Upper lobe of left lung (tissue), 6 donors: Measurements from ENCODE around the gene ZXDC. TPM values are rescaled to one million over a fixed set of nuclear protein-coding genes. Genes with fewer than 3 reads are reported as not detected.

Source experiments
- ATAC-seq, 2 donors: fragments of 200-7000 bp; cut with Tn5 transposase; one replicate each; pipeline ENCODE4 v1.9.1; 2022; ENCODE audit warnings: mild to moderate bottlenecking in 2 of 2, moderate library complexity in 2 of 2; ENCODE audit not compliant: low FRiP score in 2 of 2
- DNase-seq, 2 donors: peaks; one replicate each; pipeline ENCODE4 v3.0.0-alpha.2; 2019 to 2020
- H3K27ac ChIP-seq, 4 donors: fragments of 200-600 bp; sonication (generic); one replicate each; pipeline ENCODE4 v1.5.1; 2016 to 2019
- H3K27me3 ChIP-seq, 4 donors: fragments of 200-600 bp; sonication (generic); one replicate each; pipeline ENCODE4 v1.5.1; 2017 to 2019
- H3K36me3 ChIP-seq, 4 donors: fragments of 200-600 bp; sonication (generic); one replicate each; pipeline ENCODE4 v1.5.1; 2016 to 2019
- H3K4me1 ChIP-seq, 4 donors: fragments of 200-600 bp; sonication (generic); one replicate each; pipeline ENCODE4 v1.5.1; 2018 to 2019
- H3K4me3 ChIP-seq, 4 donors: fragments of 200-600 bp; sonication (generic); one replicate each; pipeline ENCODE4 v1.5.1; 2017 to 2019; ENCODE audit warnings: mild to moderate bottlenecking in 2 of 4, moderate library complexity in 1 of 4
- H3K9me3 ChIP-seq, 4 donors: fragments of 200-600 bp; sonication (generic); one replicate each; pipeline ENCODE4 v1.5.1; 2018 to 2019
- CTCF ChIP-seq, 6 experiments: fragments of 450-650 bp in 4 of 6; fragments of 200-600 bp in 2 of 6; sonication (generic) in 2 of 6; IDR thresholded peaks; one replicate each; pipeline ENCODE4 v1.5.1; 2016 to 2019; ENCODE audit warnings: antibody characterized with exemption in 6 of 6
- EP300 ChIP-seq, 4 donors: sonication (generic); formaldehyde crosslinking; IDR thresholded peaks; one replicate each; pipeline ENCODE4 v1.5.1; 2017; ENCODE audit warnings: antibody characterized with exemption in 4 of 4, control low read depth in 2 of 4
- POLR2A ChIP-seq, 4 donors: fragments of 450-650 bp; IDR thresholded peaks; one replicate each; pipeline ENCODE4 v1.5.1; 2016 to 2017; ENCODE audit warnings: antibody characterized with exemption in 4 of 4, mild to moderate bottlenecking in 2 of 4
- POLR2AphosphoS5 ChIP-seq, 2 donors: sonication (generic); formaldehyde crosslinking; IDR thresholded peaks; one replicate each; pipeline ENCODE4 v1.5.1; 2017; ENCODE audit warnings: antibody characterized with exemption in 2 of 2
- WGBS, 2 donors: methylation state at CpG; one replicate each; pipeline ENCODE4 v1.1.5; 2017 to 2018; 5-methylcytosine and 5-hydroxymethylcytosine counted together
- total RNA-seq, 6 donors: library from RNA; depleted of rRNA in 4 of 6; stranded (reverse); fragments of >200 nt in 4 of 6; gene quantifications; one replicate each; pipeline versions ENCODE4 v1.1.0 to v1.2.1, GENCODE V29; 2016 to 2021
- donor health status: DM: no; HTN: no; CAD: no; lungs with moderate emphysema.
- donor health status: DM: no; HTN: yes; CAD: no; lungs with severe emphysema.

The ZXDC gene
- total RNA-seq, 6 donors from 2014 or later: 35.9 to 112 (median 53.5) TPM

GRCh38 chr3:126523745-126524428 is 48.2 kb upstream of the ZXDC start, which contains the start of gene CHST13:
TSS of gene CHST13 (plus strand) at chr3:126524155. CDS start at chr3:126524333, 178 bp downstream.
- no peaks in the 10 kb centered on the region for H3K36me3 ChIP-seq
- H3K27ac ChIP-seq: peak within 1 kb of the TSS in 3 of 4 donors; percentile 43 to 69 (median 52)
- H3K4me1 ChIP-seq: peaks cover 9 to 26% (median 17%) of the 10 kb centered on the region in 4 donors
- peak; percentile 50 to 92 for DNase-seq
- ATAC-seq: peak in 1 of 2 donors; percentile 85
- no peaks in the 10 kb centered on the region for H3K9me3 ChIP-seq
- H3K4me3 ChIP-seq: peak within 1 kb of the TSS in 3 of 4 donors; percentile 45 to 54 (median 50)
- whole genome bisulfite sequencing, 2 donors: 11 to 18% methylated on average over 10 to 24 of the region's 56 CpGs
- no peak for TF ChIP-seq POLR2AphosphoS5 (IDR thresholded peaks at IDR 0.05)
- TF ChIP-seq POLR2A (IDR thresholded peaks at IDR 0.05): peak in 1 of 4 donors; percentile 49
- TF ChIP-seq EP300 (IDR thresholded peaks at IDR 0.05): no peak
- TF ChIP-seq CTCF (IDR thresholded peaks at IDR 0.05): peak in 1 of 6 experiments; percentile 15
- H3K27me3 ChIP-seq: peaks cover 0 to 11% (median 3%) of the 10 kb centered on the region in 4 donors

- Histone ChIP-seq H3K27me3 (peaks cover 0 to 11% (median 3%) of the 10 kb centered on the region in 4 donors), H3K27ac (no peak overlapping the region), H3K4me3 (no peak overlapping the region), H3K36me3 (no peaks in the 10 kb centered on the region), H3K9me3 (no peaks in the 10 kb centered on the region), H3K4me1 (peaks cover 9 to 22% (median 14%) of the 10 kb centered on the region in 4 donors)
- WGBS, 2 donors: 0 to 1% methylated on average over 6 of the region's 6 CpGs
- DNase-seq (peak in 1 of 2 donors; percentile 64), ATAC-seq (peak in 1 of 2 donors; percentile 64)
- TF ChIP-seq EP300 (IDR thresholded peaks at IDR 0.05): no peak
- TF ChIP-seq CTCF (IDR thresholded peaks at IDR 0.05): peak; percentile 82 to 90 (median 88)
Observed at GRCh38 chr3:126522363-126522788, 46.7 kb upstream of the ZXDC start.

- Histone ChIP-seq H3K4me3 (no peak overlapping the region), H3K27me3 (peaks cover 0 to 11% (median 3%) of the 10 kb centered on the region in 4 donors), H3K4me1 (peaks cover 9 to 22% (median 14%) of the 10 kb centered on the region in 4 donors), H3K9me3 (no peaks in the 10 kb centered on the region), H3K36me3 (no peaks in the 10 kb centered on the region), H3K27ac (no peak overlapping the region)
- 72 to 77% methylated on average over 8 to 10 of the region's 11 CpGs for WGBS, 2 donors
- DNase-seq (no peak), ATAC-seq (no peak)
- TF ChIP-seq POLR2AphosphoS5 (IDR thresholded peaks at IDR 0.05) (no peak), EP300 (IDR thresholded peaks at IDR 0.05) (no peak), POLR2A (IDR thresholded peaks at IDR 0.05) (no peak), CTCF (IDR thresholded peaks at IDR 0.05) (no peak)
Observed at GRCh38 chr3:126521122-126521891, 45.6 kb upstream of the ZXDC start.

- Histone ChIP-seq H3K4me1 (peaks cover 9 to 18% (median 12%) of the 10 kb centered on the region in 4 donors), H3K27me3 (peaks cover 0 to 10% (median 3%) of the 10 kb centered on the region in 4 donors), H3K36me3 (no peaks in the 10 kb centered on the region), H3K27ac (no peak overlapping the region), H3K9me3 (no peaks in the 10 kb centered on the region), H3K4me3 (no peak overlapping the region)
- no peak for DNase-seq
- TF ChIP-seq POLR2A (IDR thresholded peaks at IDR 0.05) (no peak), CTCF (IDR thresholded peaks at IDR 0.05) (no peak), POLR2AphosphoS5 (IDR thresholded peaks at IDR 0.05) (no peak), EP300 (IDR thresholded peaks at IDR 0.05) (no peak)
- no peak for ATAC-seq
- 77 to 87% methylated on average over 6 to 10 of the region's 10 CpGs for WGBS, 2 donors
Observed at GRCh38 chr3:126519506-126520455, 44.1 kb upstream of the ZXDC start.
